ENCODE measurements around the gene ZNF678. TPM values are rescaled to one million over a fixed set of nuclear protein-coding genes. Genes with fewer than 3 reads are reported as not detected.
"Not testable (repeated sequence)": the region's sequence is repeated elsewhere in the genome, so short reads cannot be mapped to it uniquely, and the experiment has no call there.

ZNF678 gene
- total RNA-seq, 1 donor from 2014 or later: 4.7 TPM

DNA sequence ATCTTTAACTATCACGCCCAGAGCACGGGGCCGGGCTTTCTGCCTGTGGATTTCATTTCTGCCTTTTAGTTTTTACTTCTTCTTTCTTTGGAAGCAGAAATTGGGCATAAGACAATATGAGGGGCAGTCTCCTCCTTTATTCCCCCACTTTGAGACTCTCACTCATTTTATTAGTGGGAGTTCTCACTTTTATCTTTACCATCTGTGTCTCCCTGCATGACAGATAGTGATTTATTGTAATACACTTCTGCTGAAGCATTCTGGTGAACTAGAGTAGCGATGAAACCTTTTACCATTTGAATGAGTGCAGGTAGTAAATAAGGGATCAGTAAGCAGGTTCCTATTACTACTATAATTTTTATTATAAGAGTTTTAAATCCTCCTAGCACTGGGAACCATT lies 26.4 kb downstream of the ZNF678 start:
- H3K4me3 Mint-ChIP-seq; H3K36me3 Mint-ChIP-seq (ENCODE audit: low read depth); H3K27me3 Mint-ChIP-seq; intact Hi-C loops (cut with micrococcal nuclease); H3K27ac Mint-ChIP-seq; DNase-seq; H3K4me1 Mint-ChIP-seq: not testable (repeated sequence)
- peaks cover 31% of the 10 kb centered on the region for H3K9me3 Mint-ChIP-seq

DNA sequence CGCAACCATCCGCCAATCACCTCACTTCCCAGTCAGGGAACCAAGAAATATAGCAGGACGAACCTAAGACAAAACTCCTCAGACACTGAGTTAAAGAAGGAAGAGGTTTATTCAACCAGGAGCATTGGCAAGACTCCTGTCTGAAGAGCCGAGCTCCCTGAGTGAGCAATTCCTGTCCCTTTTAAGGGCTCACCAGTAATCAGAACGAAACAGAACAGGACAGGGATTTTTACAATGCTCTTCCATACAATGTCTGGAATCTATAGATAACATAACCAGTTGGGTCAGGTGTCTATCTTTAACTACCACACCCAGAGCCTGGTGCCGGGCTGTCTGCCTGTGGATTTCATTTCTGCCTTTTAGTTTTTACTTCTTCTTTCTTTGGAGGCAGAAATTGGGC lies 32.9 kb downstream of the ZNF678 start:
- H3K4me1 Mint-ChIP-seq; H3K36me3 Mint-ChIP-seq (ENCODE audit: low read depth); H3K4me3 Mint-ChIP-seq; DNase-seq; H3K27ac Mint-ChIP-seq; H3K27me3 Mint-ChIP-seq; intact Hi-C loops (cut with micrococcal nuclease): not testable (repeated sequence)
- peaks cover 32% of the 10 kb centered on the region for H3K9me3 Mint-ChIP-seq

DNA sequence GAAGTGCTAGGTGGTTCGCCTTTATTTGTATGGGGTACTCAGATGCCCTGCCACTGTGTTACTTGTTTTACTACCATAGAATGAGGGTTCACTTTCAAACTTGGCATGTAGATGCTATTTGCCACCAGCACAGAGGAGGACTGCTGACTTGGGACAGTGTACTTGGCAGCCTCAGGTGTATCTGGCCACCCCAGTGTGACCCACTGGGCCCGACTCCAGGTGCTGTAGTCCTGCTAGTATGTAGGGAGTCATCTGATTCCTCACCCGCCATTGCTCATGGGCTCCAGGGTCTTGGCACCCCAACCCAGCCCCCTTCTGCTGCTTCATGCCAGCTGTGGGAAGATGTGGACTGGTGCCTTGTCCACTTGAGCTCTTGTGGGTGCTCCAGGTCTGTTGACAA lies 40.0 kb downstream of the ZNF678 start:
- no peaks in the 10 kb centered on the region for H3K4me1 Mint-ChIP-seq
- peak; percentile 41 for DNase-seq
- intact Hi-C loops (cut with micrococcal nuclease): no loop called here

DNA sequence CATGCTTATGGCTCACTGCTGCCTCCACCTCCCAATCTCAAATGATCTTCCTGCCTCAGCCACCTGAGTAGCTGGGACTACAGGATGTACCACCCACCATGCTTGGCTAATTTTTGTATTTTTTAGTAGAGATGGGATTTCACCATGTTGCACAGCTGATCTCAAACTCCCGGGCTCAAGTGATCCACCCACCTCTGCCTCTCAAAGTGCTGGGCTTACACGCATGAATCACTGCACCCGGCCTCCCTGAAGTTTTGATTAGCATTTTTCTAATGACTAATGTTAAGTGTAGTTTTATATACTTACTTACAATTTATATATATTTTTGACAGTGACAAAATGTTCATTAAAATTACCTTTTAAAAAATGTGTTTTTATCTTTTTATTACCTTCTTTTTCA lies 41.1 kb downstream of the ZNF678 start:
- intact Hi-C loops (cut with micrococcal nuclease): no loop called here
- Mint-ChIP-seq H3K4me1 (no peaks in the 10 kb centered on the region), H3K27me3 (no peaks in the 10 kb centered on the region), H3K9me3 (peaks cover 23% of the 10 kb centered on the region), H3K27ac (no peak overlapping the region), H3K4me3 (no peak overlapping the region), H3K36me3 (ENCODE audit: low read depth) (no peaks in the 10 kb centered on the region)
- no peak for DNase-seq

More for the DNA sequence above, 40.0 kb downstream of the ZNF678 start:
- Mint-ChIP-seq H3K36me3 (ENCODE audit: low read depth) (no peaks in the 10 kb centered on the region), H3K9me3 (peaks cover 25% of the 10 kb centered on the region), H3K27me3 (no peaks in the 10 kb centered on the region), H3K27ac (no peak overlapping the region), H3K4me3 (no peak overlapping the region)

DNA sequence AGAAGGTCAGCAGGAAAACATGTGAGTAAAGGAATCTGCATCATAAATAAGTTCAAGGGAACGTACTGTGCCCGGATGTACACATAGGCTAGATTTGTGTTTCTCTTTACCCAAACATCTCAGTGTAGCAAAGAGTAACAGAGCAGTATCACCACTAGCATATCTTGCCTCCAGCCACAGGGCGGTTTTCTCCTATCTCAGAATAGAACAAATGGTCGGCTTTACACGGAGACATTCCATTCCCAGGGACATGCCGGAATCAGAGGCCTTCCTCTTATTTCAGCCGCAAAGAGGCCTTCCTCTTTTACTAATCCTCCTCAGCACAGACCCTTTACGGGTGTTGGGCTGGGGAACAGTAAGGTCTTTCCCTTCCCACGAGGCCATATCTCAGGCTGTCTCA lies 42.9 kb downstream of the ZNF678 start:
- peaks cover 23% of the 10 kb centered on the region for H3K9me3 Mint-ChIP-seq
- H3K4me3 Mint-ChIP-seq; intact Hi-C loops (cut with micrococcal nuclease); H3K27me3 Mint-ChIP-seq; H3K36me3 Mint-ChIP-seq (ENCODE audit: low read depth); H3K4me1 Mint-ChIP-seq; H3K27ac Mint-ChIP-seq; DNase-seq: not testable (repeated sequence)

DNA sequence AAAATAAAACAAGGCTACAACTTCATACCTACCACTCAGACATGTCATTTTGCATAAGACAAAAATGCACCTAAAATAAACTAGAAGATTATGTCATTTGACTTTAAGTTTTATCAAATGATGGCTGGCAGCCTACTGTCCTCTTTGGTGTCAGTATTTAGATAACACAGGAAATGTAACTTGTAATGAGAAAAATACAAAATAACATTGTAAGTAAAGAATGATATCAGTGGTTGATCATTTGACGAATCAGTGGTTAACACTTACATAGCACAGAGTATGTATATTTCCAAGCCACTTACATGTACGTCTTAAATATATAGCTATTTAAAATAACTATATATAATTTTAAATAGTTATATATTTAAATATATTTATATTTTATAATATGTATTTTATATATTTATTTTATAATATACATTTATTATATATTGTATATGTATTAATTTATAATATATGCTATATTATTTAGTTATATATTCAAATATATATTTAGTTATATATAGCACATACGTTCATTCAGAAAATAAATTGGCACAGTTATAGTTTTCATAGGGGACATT lies 44.1 kb downstream of the ZNF678 start:
- H3K4me3 Mint-ChIP-seq: no peak overlapping the region

DNA sequence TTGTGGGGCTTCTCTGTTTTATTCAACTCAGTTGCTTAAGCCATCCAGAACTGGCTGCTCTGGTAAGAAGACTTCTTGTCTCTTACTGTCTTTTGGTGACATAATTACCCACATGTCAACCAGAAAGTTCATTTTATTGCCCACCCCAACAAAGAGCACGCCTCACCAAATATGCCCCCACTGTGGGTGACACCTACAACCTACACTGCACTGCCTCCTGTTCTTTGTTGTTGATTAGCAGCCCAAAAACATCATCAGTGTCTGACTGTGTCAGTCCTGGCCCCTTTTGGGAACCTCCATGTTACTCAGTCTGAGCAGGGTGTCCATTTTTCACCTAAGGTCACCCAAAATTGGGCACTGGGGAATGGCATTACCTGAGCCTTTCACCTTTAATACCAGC lies 49.3 kb downstream of the ZNF678 start:
- H3K36me3 Mint-ChIP-seq (ENCODE audit: low read depth): peaks cover 2% of the 10 kb centered on the region
- no peak overlapping the region for H3K4me3 Mint-ChIP-seq
- no peak overlapping the region for H3K27ac Mint-ChIP-seq
- H3K4me1 Mint-ChIP-seq: no peaks in the 10 kb centered on the region
- H3K27me3 Mint-ChIP-seq: no peaks in the 10 kb centered on the region
- intact Hi-C loops (cut with micrococcal nuclease): no loop called here
- peaks cover 32% of the 10 kb centered on the region for H3K9me3 Mint-ChIP-seq
- DNase-seq: no peak

More for the DNA sequence above, 44.1 kb downstream of the ZNF678 start:
- DNase-seq: no peak
- Mint-ChIP-seq H3K27ac (no peak overlapping the region), H3K4me1 (no peaks in the 10 kb centered on the region), H3K27me3 (no peaks in the 10 kb centered on the region), H3K36me3 (ENCODE audit: low read depth) (peaks cover 2% of the 10 kb centered on the region), H3K9me3 (peaks cover 26% of the 10 kb centered on the region)
- intact Hi-C loops (cut with micrococcal nuclease): no loop called here

DNA sequence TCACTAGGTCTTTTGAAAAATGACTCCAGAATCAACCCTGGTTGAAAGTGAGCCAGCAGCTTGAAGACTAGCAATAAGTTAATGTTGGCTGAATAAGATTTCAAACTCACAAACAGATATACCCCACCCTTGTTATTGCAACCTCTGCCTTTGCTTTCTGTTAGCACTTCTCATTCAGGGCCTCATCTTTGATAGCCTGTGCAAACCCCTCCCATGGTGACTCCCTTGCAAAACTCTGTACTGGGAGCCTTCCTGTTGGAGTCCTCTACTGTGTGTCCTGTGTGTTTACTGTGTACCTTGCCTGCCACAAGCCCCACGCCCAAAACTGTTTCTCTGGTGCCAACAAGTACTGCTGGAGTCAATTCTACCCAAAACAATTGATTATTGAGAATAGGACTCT lies 50.2 kb downstream of the ZNF678 start:
- DNase-seq: no peak
- Mint-ChIP-seq H3K27ac (no peak overlapping the region), H3K27me3 (no peaks in the 10 kb centered on the region), H3K4me3 (no peak overlapping the region), H3K9me3 (peaks cover 32% of the 10 kb centered on the region), H3K36me3 (ENCODE audit: low read depth) (peaks cover 2% of the 10 kb centered on the region), H3K4me1 (no peaks in the 10 kb centered on the region)
- intact Hi-C loops (cut with micrococcal nuclease): no loop called here

DNA sequence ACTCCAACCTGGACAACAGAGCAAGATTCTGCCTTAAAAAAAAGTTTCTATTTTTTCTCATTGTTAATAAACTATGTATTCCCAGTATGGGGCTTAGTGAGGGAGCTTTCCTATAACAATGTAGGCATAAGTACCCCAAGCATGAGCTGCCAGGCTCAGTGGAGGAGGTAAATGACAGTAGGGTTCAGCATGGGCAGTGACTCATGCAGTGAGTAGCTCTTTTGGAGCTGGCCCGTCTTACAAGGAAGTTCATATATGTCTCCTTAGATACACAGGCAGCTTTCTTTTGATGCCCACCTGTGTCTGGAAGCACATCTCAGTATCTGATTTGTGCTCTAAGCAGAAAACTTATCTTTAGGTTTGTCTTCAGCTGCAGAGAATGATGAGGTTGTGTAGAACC lies 57.9 kb downstream of the ZNF678 start:
- intact Hi-C loops (cut with micrococcal nuclease): no loop called here
- H3K9me3 Mint-ChIP-seq: peaks cover 34% of the 10 kb centered on the region
- no peak overlapping the region for H3K27ac Mint-ChIP-seq
- DNase-seq: no peak
- no peaks in the 10 kb centered on the region for H3K27me3 Mint-ChIP-seq
- peaks cover 2% of the 10 kb centered on the region for H3K36me3 Mint-ChIP-seq (ENCODE audit: low read depth)
- no peak overlapping the region for H3K4me3 Mint-ChIP-seq
- no peaks in the 10 kb centered on the region for H3K4me1 Mint-ChIP-seq

DNA sequence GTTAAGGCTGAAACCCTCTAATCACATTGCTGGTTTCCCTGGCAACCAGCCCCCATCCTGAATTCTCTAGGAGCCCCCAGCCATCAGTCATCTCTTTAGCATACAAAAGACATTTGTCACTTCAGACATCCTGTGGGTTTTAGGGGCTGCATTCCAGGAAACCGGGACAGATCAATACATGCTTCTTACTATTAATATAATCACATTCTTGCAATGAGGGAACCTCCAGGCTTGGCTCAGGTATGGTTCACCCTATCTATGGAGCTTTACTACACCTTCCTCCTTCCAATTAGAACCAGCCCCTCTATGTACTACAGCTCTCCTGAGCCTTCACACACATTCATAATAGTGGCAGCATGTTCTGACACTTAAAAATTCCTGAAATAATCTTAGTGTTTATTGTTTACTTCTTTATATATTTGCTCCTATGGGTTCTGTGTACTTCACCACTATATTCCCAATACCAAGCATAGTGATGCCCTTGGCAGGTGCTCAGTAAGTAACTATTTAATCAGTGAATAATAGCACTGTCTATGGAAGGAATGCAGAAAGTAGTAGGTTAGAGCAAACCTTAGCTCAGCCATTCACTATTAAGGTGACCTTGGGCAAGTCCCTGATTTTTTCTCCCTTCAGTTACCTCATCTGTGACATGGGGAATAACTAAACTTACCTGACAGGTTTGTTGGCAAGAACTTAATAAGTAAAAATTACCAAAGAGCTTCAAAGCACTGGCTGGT lies 59.6 kb downstream of the ZNF678 start:
- Mint-ChIP-seq H3K36me3 (ENCODE audit: low read depth) (peaks cover 2% of the 10 kb centered on the region), H3K4me3 (no peak overlapping the region), H3K27ac (no peak overlapping the region), H3K27me3 (no peaks in the 10 kb centered on the region), H3K4me1 (no peaks in the 10 kb centered on the region), H3K9me3 (peaks cover 36% of the 10 kb centered on the region)
- intact Hi-C loops (cut with micrococcal nuclease): no loop called here
- DNase-seq: no peak

DNA sequence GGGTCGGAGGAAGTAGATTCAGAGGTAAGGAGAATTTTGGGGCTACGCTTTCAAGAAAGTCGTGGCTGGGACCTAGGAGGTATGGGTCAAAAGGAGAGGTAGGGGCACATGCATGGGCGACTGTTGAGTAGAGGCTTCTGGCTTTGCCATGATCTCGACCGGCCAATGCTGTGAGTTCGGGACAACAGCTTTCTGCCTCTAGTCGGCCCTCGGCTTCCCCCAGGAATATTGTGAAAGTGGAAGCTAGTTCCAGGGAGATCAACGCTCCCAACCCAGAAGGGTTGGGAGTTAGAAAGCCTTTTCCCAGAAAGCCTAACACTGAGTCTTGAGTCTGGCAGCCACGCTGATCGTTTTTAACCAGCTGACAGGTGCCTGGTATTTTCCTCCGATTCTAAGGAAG lies 69.0 kb downstream of the ZNF678 start:
- Mint-ChIP-seq H3K27me3 (no peaks in the 10 kb centered on the region), H3K4me3 (no peak overlapping the region), H3K9me3 (peaks cover 24% of the 10 kb centered on the region), H3K36me3 (ENCODE audit: low read depth) (peaks cover 4% of the 10 kb centered on the region), H3K4me1 (no peaks in the 10 kb centered on the region), H3K27ac (no peak overlapping the region)
- no peak for DNase-seq
- intact Hi-C loops (cut with micrococcal nuclease): no loop called here

DNA sequence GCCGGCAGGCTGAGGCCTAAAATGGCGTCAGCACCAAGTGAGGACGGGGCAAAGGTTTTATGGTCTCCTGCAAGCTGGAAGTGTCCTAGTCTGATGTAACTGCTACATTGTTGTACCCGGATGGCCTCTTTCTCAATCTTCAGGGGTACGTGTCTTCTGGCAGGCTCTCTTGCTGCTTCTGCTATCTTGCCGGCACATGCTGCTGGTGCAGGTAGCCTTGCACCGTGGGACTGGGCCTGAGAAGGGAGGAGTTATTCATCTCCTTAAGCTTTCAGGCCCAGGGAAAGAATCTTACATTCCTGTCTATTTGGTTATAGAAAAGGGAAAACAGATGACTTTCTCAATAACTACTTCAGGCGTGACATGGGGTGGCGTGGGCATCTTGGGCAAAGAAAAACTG lies 72.2 kb downstream of the ZNF678 start:
- peaks cover 28% of the 10 kb centered on the region for H3K9me3 Mint-ChIP-seq
- DNase-seq: no peak
- no peak overlapping the region for H3K27ac Mint-ChIP-seq
- no peak overlapping the region for H3K4me3 Mint-ChIP-seq
- H3K27me3 Mint-ChIP-seq: no peaks in the 10 kb centered on the region
- no peaks in the 10 kb centered on the region for H3K4me1 Mint-ChIP-seq
- intact Hi-C loops (cut with micrococcal nuclease): no loop called here
- H3K36me3 Mint-ChIP-seq (ENCODE audit: low read depth): peaks cover 9% of the 10 kb centered on the region

DNA sequence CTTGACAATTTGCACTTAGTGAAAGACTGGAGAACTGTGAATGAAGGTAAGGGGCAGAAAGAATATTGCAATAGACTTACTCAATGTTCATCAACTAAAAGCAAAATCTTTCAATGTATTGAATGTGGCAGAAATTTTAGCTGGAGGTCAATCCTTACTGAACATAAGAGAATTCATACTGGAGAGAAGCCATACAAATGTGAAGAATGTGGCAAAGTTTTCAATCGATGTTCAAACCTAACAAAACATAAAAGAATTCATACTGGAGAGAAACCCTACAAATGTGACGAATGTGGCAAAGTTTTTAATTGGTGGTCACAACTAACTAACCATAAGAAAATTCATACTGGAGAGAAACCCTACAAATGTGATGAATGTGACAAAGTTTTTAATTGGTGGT lies 91.1 kb downstream of the ZNF678 start:
- Mint-ChIP-seq H3K4me3 (no peak overlapping the region), H3K27ac (no peak overlapping the region), H3K4me1 (no peaks in the 10 kb centered on the region), H3K36me3 (ENCODE audit: low read depth) (peaks cover 30% of the 10 kb centered on the region), H3K9me3 (peaks cover 21% of the 10 kb centered on the region), H3K27me3 (no peaks in the 10 kb centered on the region)
- intact Hi-C loops (cut with micrococcal nuclease): no loop called here
- DNase-seq: no peak

DNA sequence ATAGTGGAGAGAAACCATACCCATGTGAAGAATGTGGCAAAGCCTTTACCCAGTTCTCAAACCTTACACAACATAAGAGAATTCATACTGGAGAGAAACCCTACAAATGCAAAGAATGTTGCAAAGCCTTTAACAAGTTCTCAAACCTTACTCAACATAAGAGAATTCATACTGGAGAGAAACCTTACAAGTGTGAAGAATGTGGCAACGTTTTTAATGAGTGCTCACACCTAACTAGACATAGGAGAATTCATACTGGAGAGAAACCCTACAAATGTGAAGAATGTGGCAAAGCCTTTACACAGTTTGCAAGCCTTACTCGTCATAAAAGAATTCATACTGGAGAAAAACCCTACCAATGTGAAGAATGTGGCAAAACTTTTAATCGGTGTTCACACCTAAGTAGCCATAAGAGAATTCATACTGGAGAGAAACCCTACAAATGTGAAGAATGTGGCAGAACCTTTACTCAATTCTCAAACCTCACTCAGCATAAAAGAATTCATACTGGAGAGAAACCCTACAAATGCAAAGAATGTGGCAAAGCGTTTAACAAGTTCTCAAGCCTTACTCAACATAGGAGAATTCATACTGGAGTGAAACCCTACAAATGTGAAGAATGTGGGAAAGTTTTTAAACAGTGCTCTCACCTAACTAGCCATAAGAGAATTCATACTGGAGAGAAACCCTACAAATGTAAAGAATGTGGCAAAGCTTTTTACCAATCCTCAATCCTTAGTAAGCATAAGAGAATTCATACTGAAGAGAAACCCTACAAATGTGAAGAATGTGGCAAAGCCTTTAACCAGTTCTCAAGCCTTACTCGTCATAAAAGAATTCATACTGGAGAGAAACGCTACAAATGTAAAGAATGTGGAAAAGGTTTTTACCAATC lies 91.7 kb downstream of the ZNF678 start:
- Mint-ChIP-seq H3K27ac (no peak overlapping the region), H3K9me3 (peaks cover 25% of the 10 kb centered on the region), H3K4me3 (no peak overlapping the region), H3K36me3 (ENCODE audit: low read depth) (peaks cover 32% of the 10 kb centered on the region), H3K4me1 (no peaks in the 10 kb centered on the region), H3K27me3 (no peaks in the 10 kb centered on the region)
- intact Hi-C loops (cut with micrococcal nuclease): no loop called here
- DNase-seq: peak; percentile 7
